ENCODE measurements around the gene SFXN5.

The SFXN5 gene

DNA sequence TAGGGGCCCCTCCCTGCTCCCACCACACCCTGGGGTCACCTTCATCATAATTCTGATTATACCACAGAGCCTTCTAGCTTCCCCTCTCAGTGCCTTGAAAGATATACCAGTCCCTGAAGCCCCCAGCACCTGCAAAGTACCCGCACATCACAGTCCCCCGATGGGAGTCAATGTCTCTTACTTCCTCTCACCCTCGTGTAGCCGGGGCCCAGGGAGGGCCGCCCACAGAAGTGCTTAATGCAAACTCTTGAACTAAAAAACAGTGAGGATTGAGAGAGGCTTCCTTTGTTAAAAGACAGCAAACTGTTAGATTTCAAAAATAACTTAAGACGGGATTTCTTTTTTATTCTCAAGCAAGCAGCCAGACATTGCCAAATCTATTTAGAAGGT, 76.5 kb downstream of the SFXN5 start:
- Histone ChIP-seq H3K27me3 (no peaks in the 10 kb centered on the region), H3K27ac (no peak overlapping the region), H4K20me1 (no peaks in the 10 kb centered on the region), H3K9me3 (no peaks in the 10 kb centered on the region), H3K4me1 (peaks cover 31% of the 10 kb centered on the region), H3K36me3 (no peaks in the 10 kb centered on the region), H3K4me3 (no peak overlapping the region), H3K4me2 (peak overlapping the region; percentile 43), H3K9ac (no peak overlapping the region)
- TF ChIP-seq Cebpa-rat (IDR thresholded peaks at IDR 0.05) = no peak

DNA sequence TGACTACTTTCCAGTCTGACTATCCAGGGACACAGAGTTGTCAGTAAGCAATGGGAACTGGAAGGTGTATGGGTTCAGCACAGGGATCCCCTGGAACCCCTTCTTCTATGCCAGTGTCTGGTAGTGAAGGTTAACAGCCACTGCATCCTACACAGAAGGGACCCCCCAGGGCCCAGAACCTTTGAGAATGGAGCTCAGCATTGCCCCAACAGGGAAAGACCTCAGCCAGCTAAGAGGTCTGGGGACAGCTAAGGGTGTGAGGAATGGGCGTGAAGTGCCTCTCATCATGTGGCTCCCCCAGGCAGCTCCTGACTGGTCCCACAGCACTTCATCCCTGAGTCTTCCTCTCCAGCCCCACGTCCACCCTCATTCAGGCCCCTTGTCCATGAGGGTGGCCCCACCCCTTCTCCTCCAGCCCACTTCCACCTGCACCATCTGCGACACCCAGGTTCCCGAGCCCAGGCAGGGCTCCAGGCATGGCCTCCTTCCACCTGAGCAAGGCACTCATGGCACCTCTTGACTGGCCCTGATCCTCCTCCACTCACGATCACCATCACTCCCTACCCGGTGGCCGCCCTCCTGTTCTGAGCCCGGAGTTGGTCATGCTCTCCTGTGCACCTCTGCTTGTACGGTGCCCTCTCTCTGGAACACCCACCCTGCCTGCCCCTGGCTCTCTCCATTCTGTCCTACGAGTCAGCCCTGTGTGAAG, 77.1 kb downstream of the SFXN5 start:
- Histone ChIP-seq H3K27ac (no peak overlapping the region), H3K9me3 (no peaks in the 10 kb centered on the region), H3K9ac (no peak overlapping the region), H4K20me1 (no peaks in the 10 kb centered on the region), H3K4me3 (no peak overlapping the region), H3K27me3 (no peaks in the 10 kb centered on the region), H3K4me2 (peak overlapping the region; percentile 43), H3K36me3 (no peaks in the 10 kb centered on the region), H3K4me1 (peaks cover 36% of the 10 kb centered on the region)
- TF ChIP-seq Cebpa-rat (IDR thresholded peaks at IDR 0.05) = no peak

DNA sequence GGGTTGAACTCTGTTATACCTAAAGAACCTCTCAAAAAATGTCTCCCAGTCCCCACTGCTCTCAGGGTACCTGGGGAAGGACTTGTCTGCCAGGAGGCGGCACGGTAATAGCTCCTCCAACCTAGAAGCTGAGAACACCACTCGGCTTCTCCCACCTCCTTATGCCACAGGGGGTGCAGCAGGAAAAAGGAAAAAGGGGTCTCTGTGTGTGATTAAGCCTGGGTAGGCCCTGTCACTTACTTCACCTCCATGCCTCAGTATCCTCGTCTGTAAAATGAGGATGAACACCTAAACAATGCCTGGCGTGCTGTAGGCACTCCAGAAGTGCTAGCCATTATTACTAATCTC, 77.6 kb downstream of the SFXN5 start:
- TF ChIP-seq Cebpa-rat (IDR thresholded peaks at IDR 0.05) = no peak
- H3K36me3 ChIP-seq = no peaks in the 10 kb centered on the region
- no peaks in the 10 kb centered on the region for H3K9me3 ChIP-seq
- H3K4me1 ChIP-seq = peaks cover 41% of the 10 kb centered on the region
- H4K20me1 ChIP-seq = no peaks in the 10 kb centered on the region
- no peaks in the 10 kb centered on the region for H3K27me3 ChIP-seq
- H3K4me2 ChIP-seq = no peak overlapping the region
- no peak overlapping the region for H3K9ac ChIP-seq
- no peak overlapping the region for H3K4me3 ChIP-seq
- H3K27ac ChIP-seq = no peak overlapping the region

DNA sequence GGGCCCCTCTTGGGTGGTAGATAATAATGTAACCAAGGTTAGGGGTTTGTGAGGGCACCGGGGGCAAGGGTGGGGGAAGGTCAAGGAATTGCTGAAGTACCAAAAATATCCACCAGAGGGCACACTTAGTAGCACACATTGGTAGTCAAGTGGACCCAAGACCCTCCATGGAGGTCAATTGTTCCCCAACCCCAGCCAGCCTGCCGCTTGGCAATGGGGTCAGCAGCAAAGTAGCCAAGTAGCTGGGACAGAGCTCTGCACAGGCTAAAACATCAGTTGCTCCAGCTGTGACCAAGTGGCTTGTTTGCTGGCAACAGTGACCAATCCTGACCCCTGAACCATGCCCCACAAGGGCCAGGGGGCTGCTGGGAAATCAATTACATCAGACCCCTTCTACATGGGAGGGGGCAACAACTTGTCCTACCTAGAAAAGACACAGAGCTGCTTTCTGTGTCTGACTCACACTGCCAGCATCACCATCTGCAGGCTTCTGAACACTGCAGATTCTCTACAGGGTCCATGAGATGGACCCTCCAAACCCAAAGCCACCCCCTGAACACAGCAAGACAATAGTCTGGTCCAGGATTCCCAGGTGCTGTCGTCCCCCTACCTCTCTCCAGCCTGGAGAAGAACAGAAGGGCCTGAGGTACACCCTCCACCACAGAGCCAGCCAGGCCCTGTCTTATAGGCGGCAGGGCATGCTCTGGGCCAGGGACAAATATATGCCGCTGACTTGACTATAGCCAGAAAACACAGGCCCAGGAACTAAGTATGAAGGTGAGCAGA, 78.2 kb downstream of the SFXN5 start:
- Histone ChIP-seq H3K27me3 (no peaks in the 10 kb centered on the region), H3K9me3 (no peaks in the 10 kb centered on the region), H4K20me1 (no peaks in the 10 kb centered on the region), H3K4me3 (no peak overlapping the region), H3K27ac (no peak overlapping the region), H3K36me3 (no peaks in the 10 kb centered on the region), H3K4me1 (peaks cover 47% of the 10 kb centered on the region), H3K9ac (no peak overlapping the region), H3K4me2 (peak overlapping the region; percentile 45; the same call in 1 of the 2 replicates)
- TF ChIP-seq Cebpa-rat (IDR thresholded peaks at IDR 0.05) = no peak

DNA sequence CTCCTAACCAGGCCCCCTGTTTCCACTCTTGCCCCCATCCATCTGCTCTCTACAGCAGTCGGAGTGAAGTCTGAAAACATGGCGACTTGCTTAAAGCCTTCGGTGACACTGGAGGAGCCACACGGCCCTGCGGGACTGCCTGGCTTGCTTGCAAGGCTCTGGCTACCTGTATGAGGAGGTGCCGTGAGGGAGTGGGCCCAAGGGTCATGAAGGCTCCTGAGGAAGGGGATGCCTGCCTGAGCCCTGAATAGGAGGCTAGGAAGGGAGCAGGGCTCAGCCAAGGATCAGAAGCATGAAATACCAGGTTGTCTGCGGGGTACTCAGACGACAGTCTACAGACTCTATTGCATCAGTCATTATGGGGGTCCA, 78.8 kb downstream of the SFXN5 start:
- H3K9me3 ChIP-seq = no peaks in the 10 kb centered on the region
- no peak overlapping the region for H3K9ac ChIP-seq
- H3K27ac ChIP-seq = no peak overlapping the region
- no peak for TF ChIP-seq Cebpa-rat (IDR thresholded peaks at IDR 0.05)
- H4K20me1 ChIP-seq = no peaks in the 10 kb centered on the region
- H3K36me3 ChIP-seq = no peaks in the 10 kb centered on the region
- no peak overlapping the region for H3K4me3 ChIP-seq
- H3K4me2 ChIP-seq = peak overlapping the region; percentile 45
- peaks cover 53% of the 10 kb centered on the region for H3K4me1 ChIP-seq
- no peaks in the 10 kb centered on the region for H3K27me3 ChIP-seq

DNA sequence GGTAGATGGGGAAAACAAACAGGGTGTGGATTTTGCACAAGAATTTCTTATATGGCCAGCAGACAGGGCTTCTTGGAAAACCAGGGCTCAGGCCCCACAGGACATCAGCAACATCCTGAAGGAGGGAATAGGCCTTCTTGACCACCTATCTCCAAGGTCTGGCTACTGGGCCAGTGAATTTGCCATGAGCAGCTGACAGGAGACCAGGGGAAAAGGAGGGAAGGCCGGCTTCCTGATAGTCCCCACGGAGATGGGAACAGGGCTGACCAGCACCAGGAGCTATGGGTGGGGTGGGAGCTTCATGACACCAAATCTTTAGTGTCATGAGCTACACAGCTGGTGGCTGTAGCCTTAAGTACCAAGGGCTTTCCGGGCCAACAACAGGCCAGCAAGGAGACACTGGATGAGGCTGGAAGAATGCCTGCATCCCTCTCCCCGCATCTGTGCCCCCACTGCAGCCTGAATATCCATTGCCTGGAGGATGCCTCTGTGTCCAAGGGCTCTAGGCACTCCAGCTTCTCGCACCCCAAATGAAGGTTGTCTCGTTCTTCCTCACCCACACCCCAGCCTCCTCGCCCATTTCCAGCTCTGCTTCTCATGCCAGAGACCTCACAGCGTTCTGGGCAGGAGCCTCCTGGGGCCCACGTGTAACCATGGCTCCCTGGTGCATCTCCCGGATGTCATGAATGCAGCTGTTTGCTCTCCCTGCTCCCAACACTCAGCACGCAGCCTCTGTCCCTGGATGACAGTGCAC, 79.4 kb downstream of the SFXN5 start:
- Histone ChIP-seq H3K4me3 (no peak overlapping the region), H3K4me2 (peak overlapping the region; percentile 45), H3K36me3 (no peaks in the 10 kb centered on the region), H3K9me3 (no peaks in the 10 kb centered on the region), H3K27me3 (no peaks in the 10 kb centered on the region), H3K9ac (no peak overlapping the region), H4K20me1 (no peaks in the 10 kb centered on the region), H3K27ac (0 out of 2 replicates have a peak overlapping the region, but pooled peaks have one; percentile 5), H3K4me1 (peaks cover 59% of the 10 kb centered on the region)
- TF ChIP-seq Cebpa-rat (IDR thresholded peaks at IDR 0.05) = no peak

DNA sequence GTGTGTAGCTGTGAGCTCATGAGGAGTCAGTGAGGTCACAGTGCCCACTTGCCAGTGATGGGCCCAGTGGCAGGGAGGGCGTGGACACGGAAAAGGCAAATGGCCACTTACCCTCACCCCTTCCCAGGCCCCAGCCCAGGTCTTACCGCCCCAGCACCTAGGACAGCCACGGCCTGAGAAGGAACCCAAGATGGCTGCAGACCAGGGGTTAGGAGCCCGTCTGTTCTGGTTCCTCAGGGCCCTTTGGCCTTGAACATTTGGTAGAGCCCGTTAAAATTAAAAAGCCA, 80.1 kb downstream of the SFXN5 start:
- no peaks in the 10 kb centered on the region for H4K20me1 ChIP-seq
- H3K9ac ChIP-seq = no peak overlapping the region
- H3K27ac ChIP-seq = no peak overlapping the region
- H3K4me2 ChIP-seq = no peak overlapping the region
- H3K36me3 ChIP-seq = no peaks in the 10 kb centered on the region
- TF ChIP-seq Cebpa-rat (IDR thresholded peaks at IDR 0.05) = no peak
- no peaks in the 10 kb centered on the region for H3K9me3 ChIP-seq
- peaks cover 67% of the 10 kb centered on the region for H3K4me1 ChIP-seq
- no peaks in the 10 kb centered on the region for H3K27me3 ChIP-seq
- no peak overlapping the region for H3K4me3 ChIP-seq

DNA sequence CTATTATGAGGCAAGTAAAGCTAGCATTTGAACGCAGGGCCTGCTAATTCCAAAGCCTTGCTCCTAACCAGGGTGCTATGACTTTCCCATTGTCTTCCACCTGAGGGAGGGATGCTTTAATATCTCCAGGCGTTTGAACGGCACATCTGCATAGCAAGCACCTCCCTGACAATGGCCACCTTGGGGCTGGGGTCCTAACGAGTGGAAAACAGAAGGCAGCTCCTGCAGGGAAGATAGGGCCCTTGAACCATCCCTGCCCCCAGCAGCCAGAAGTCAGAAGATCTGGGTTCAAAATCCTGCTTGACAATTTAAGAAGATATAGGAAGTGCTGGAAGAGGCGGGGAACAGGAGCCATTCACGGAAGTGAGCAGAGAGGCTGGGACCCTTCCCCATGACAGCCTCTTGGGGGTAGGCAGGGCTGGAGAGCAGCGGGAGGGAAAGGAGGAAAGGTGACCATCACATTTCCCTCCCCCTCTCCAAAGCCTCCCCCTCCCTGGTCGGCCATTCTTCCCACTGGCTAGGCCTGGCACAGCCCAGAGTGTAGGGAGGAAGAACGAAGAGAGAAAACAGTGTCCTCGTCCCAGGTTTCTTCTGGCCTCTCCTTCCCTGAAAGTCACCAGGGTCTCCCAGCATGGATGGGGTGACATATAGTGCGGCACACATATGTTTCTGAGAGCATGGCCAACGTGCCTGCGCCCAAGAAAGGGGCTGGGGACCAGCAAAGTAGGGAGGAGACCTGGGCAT, 80.6 kb downstream of the SFXN5 start:
- TF ChIP-seq Cebpa-rat (IDR thresholded peaks at IDR 0.05) = no peak
- H3K9me3 ChIP-seq = no peaks in the 10 kb centered on the region
- H3K4me3 ChIP-seq = no peak overlapping the region

DNA sequence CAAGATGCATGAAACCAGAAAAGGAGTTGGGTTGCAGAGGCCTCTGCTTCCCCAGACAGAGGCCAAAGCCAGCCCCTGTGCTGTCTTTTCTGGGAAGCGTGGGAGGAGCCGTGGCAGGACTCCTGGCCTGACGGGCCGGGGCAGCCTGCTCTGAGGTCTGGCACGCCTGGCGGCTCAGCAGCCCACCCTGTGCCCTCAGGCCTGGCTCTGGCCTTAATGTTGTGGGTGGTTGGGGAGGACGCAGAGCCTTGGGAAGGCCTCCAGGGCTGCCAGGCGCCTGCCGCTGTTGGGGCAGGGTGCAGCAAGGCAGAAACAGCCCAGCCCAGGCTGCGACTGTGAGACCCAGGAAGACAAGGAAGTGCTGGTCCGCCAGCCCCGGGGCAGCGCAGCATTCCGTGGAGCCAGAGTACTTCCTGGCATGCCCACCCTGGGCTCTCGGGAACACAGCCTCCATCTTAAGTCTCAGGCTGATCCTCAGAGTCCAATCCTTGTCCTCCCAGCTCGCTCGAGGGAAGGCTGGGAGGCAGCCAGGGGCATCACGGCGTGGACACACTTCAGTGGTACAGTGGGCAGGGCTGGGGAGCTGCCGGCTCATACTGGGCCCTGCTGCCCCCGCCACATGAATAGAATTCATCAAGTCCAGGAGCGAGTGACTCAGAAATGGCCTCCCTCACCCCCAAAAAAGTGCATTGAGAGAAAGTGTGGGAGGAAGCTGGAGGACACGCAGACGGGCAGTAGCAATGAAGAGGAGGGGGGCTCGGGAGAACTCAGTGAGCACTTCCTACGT, 81.5 kb downstream of the SFXN5 start:
- Histone ChIP-seq H3K27ac (peak overlapping the region; percentile 46; the same call in 1 of the 2 replicates), H3K4me3 (no peak overlapping the region), H3K9me3 (no peaks in the 10 kb centered on the region), H3K9ac (no peak overlapping the region), H3K27me3 (no peaks in the 10 kb centered on the region), H3K4me1 (peaks cover 61% of the 10 kb centered on the region), H3K36me3 (no peaks in the 10 kb centered on the region), H3K4me2 (peak overlapping the region; percentile 34; the same call in 1 of the 2 replicates), H4K20me1 (no peaks in the 10 kb centered on the region)
- no peak for TF ChIP-seq Cebpa-rat (IDR thresholded peaks at IDR 0.05)

More for the DNA sequence above, 80.6 kb downstream of the SFXN5 start:
- H3K36me3 ChIP-seq = no peaks in the 10 kb centered on the region
- no peaks in the 10 kb centered on the region for H4K20me1 ChIP-seq
- no peak overlapping the region for H3K9ac ChIP-seq
- H3K27me3 ChIP-seq = no peaks in the 10 kb centered on the region
- H3K4me1 ChIP-seq = peaks cover 67% of the 10 kb centered on the region
- H3K27ac ChIP-seq = no peak overlapping the region
- H3K4me2 ChIP-seq = no peak overlapping the region
